Activated CD4-positive, alpha-beta T cell treated with anti-CD3 and anti-CD28 coated beads, Interleukin-2, amount 10 ng/mL, durations not matched to agents 7 days and 5 days (primary cell): Measurements from ENCODE around the gene FTH1. TPM values are rescaled to one million over a fixed set of nuclear protein-coding genes. Genes with fewer than 3 reads are reported as not detected.
A peak's percentile ranks its signal among the peaks of the same experiment; 100 is the strongest.

Source experiments
- CTCF ChIA-PET: fragments of 350-600 bp; sonication (Branson Sonifier 250); formaldehyde crosslinking; loops from one replicate; lab custom pipeline; 2021; ENCODE audit warnings: antibody characterized with exemption; lab: Charles Lee
- POLR2A ChIA-PET: fragments of 350-600 bp; sonication (Branson Sonifier 250); formaldehyde crosslinking; loops from one replicate; lab custom pipeline; 2021; ENCODE audit warnings: antibody characterized with exemption; lab: Charles Lee
- DNase-seq: peaks from one replicate; pipeline ENCODE4 v3.0.0-alpha.2; 2020
- H3K27ac Mint-ChIP-seq: one replicate; pipeline ENCODE4 v1.8.0; 2021; ENCODE audit warnings: mild to moderate bottlenecking, moderate library complexity, mixed read lengths
- H3K27me3 Mint-ChIP-seq: one replicate; pipeline ENCODE4 v1.8.0; 2021; ENCODE audit warnings: mixed read lengths
- H3K36me3 Mint-ChIP-seq: one replicate; pipeline ENCODE4 v1.8.0; 2021; ENCODE audit warnings: low read depth, mixed read lengths
- H3K4me1 Mint-ChIP-seq: one replicate; pipeline ENCODE4 v1.8.0; 2021; ENCODE audit warnings: mixed read lengths
- H3K4me3 Mint-ChIP-seq: one replicate; pipeline ENCODE4 v1.8.0; 2021; ENCODE audit warnings: mild to moderate bottlenecking, moderate library complexity, mixed read lengths
- H3K9me3 Mint-ChIP-seq: one replicate; pipeline ENCODE4 v1.8.0; 2021; ENCODE audit warnings: mixed read lengths
- total RNA-seq, 2 experiments: library from RNA; stranded (reverse); gene quantifications; one replicate each; pipeline ENCODE4 v1.2.3, GENCODE V29; 2021

FTH1 gene
- total RNA-seq, 2 experiments from 2014 or later, result 751 to 840 TPM

DNA sequence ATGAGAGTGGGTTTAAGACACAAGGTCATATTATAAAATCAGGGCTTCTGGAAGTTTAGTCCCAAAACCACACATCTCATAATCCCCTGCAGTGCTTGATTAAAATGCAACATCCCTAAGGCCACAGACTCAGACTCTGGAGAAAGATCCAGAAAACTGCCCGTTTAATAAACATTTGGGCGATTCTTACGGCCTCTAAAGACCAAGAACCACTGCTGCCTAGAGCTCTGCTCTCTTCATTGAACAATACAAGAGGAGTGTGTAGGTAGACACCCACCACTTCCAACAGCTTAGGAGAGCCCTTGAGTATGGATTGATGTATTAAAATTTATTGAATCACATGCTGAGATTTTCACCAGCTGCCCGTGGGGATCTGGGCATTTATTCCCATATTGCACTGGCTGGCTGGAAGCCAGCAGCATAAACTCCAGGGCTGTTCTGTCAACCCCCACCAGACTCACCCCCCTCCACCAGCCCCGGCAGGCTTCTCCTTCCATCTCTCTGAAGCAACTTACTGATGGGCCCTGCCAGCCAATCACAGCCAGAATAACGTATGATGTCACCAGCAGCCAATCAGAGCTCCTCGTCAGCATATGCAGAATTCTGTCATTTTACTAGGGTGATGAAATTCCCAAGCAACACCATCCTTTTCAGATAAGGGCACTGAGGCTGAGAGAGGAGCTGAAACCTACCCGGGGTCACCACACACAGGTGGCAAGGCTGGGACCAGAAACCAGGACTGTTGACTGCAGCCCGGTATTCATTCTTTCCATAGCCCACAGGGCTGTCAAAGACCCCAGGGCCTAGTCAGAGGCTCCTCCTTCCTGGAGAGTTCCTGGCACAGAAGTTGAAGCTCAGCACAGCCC, 18.0 kb downstream of the FTH1 start:
- no peaks in the 10 kb centered on the region for H3K4me1 Mint-ChIP-seq
- no peaks in the 10 kb centered on the region for H3K9me3 Mint-ChIP-seq
- ChIA-PET POLR2A (interaction anchor here (0.6 kb wide), 1 partner anchor 152 kb away, joined by 3 read pairs; no protein-coding TSS in a partner anchor), CTCF (interaction anchor here (0.9 to 1.6 kb wide), 4 partner anchors 11 to 153 kb away, joined by 3 to 9 read pairs (median 4); no protein-coding TSS in a partner anchor)
- H3K36me3 Mint-ChIP-seq, result no peaks in the 10 kb centered on the region
- H3K4me3 Mint-ChIP-seq, result no peak overlapping the region
- H3K27ac Mint-ChIP-seq, result no peak overlapping the region
- H3K27me3 Mint-ChIP-seq, result peaks cover 5% of the 10 kb centered on the region
- DNase-seq, result no peak

DNA sequence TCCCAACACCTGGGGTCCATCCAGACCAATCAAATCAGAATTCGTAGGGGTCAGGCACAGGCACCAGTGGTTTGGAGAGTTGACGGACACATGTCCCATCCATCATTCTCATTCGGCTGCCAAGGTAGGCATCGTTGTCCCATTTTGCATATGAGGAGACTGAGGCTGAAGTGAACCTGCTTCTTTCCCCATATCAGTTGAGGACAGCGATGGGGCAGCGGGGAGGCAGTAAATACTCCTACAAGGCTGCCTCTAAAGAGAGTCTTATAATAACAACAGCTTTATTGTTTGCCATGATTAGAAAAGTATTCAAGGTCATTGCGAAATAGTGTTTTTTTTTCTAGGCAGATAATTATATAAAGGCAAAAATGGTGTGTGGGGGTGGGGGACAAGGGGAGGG, 18.9 kb downstream of the FTH1 start:
- POLR2A ChIA-PET, result no interaction called here
- no peak for DNase-seq
- no peak overlapping the region for H3K27ac Mint-ChIP-seq
- H3K36me3 Mint-ChIP-seq, result no peaks in the 10 kb centered on the region
- peaks cover 6% of the 10 kb centered on the region for H3K27me3 Mint-ChIP-seq
- CTCF ChIA-PET, result interaction anchor here (0.7 to 3.9 kb wide), 20 partner anchors 9 to 215 kb away, joined by 3 to 41 read pairs (median 5); partner anchors contain the start of genes FTH1 and TMEM258
- no peak overlapping the region for H3K4me3 Mint-ChIP-seq
- H3K4me1 Mint-ChIP-seq, result no peaks in the 10 kb centered on the region
- no peaks in the 10 kb centered on the region for H3K9me3 Mint-ChIP-seq

DNA sequence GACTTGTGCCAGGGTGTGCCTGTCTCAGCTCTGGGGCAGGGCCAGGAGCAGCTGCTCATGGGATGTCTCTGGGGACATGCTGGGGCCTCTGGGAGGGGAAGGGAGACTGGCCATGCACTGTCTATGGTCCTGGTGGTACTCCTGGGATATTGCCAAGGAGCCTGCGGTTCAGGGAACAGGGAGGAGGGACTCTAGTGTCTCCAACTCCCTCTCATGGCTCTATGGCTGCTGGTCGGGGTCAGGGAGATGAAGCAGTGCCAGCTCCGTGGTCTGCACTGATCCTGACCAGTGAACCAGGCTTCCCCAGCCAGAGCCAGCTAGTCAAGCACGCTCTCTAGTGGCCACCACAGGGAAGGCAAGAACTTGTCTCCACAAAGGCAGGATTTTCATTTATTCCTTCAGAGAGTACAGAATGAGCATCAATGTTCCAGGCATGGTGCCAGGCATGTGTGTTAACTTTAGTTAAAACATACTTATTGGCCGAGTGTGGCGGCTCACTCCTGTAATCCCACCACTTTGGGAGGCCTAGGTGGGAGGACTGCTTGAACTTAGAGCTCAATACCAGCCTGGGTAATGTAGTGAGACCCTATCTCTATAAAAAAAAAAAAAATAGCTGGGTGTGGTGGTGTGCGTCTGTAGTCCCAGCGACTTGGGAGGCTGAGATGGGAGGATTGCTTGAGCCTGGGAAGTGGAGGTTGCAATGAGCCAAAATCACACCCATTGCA, 19.8 kb downstream of the FTH1 start:
- H3K9me3 Mint-ChIP-seq, result no peaks in the 10 kb centered on the region
- H3K27ac Mint-ChIP-seq, result no peak overlapping the region
- CTCF ChIA-PET, result interaction anchor here (0.5 to 3.9 kb wide), 28 partner anchors 9 to 214 kb away, joined by 3 to 41 read pairs (median 4); partner anchors contain the start of genes FTH1 and TMEM258

DNA sequence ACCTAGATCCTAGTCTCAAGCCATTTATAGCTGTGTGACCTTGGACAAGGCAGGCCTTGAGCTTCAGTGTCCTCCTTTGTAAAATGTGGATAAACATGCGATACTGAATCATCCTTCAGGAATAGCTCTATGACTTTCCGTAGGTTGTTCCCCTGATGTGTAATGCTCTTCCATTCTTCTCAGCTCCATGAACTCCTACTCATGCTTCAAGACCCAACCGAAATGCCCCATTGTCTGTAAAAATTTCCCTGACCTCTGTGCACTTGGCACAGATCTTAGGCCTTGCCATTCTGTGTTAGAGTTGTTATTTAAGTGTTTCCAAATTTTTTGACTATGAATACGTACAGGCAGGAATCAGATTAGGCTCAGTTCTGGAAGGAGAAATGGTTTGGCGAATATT, 20.5 kb downstream of the FTH1 start:
- POLR2A ChIA-PET, result interaction anchor here (0.6 kb wide), 1 partner anchor 118 kb away, joined by 3 read pairs; no protein-coding TSS in a partner anchor
- CTCF ChIA-PET, result interaction anchor here (0.5 to 3.9 kb wide), 19 partner anchors 9 to 1840 kb away, joined by 3 to 41 read pairs (median 5); partner anchors contain the start of genes FTH1 and TMEM258
- H3K9me3 Mint-ChIP-seq, result no peaks in the 10 kb centered on the region
- no peak overlapping the region for H3K4me3 Mint-ChIP-seq
- H3K4me1 Mint-ChIP-seq, result no peaks in the 10 kb centered on the region
- no peaks in the 10 kb centered on the region for H3K36me3 Mint-ChIP-seq
- H3K27ac Mint-ChIP-seq, result no peak overlapping the region
- no peak for DNase-seq
- peaks cover 6% of the 10 kb centered on the region for H3K27me3 Mint-ChIP-seq

More for the DNA sequence above, 19.8 kb downstream of the FTH1 start:
- DNase-seq, result peak; percentile 75
- Mint-ChIP-seq H3K4me3 (no peak overlapping the region), H3K27me3 (peaks cover 6% of the 10 kb centered on the region), H3K4me1 (no peaks in the 10 kb centered on the region), H3K36me3 (no peaks in the 10 kb centered on the region)
- POLR2A ChIA-PET, result no interaction called here

DNA sequence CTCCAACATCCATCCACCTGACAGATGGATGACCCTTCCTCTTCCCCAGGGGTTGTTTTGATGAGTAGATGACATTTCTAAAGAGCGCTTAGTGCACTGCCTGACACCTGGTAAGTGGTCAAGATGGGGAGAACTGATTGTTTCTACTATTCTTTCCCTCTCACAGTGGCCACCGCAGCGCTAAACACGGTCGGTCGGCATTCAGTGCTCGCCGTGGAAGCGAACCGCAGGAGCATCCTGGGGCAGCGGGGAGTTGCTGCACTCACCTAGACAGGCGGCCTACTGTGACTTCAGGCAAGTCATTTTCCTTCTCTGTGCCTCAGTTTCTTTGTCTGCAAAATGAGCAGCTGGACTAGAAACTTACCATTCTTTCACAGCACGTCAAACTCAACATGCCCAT, 22.2 kb downstream of the FTH1 start:
- CTCF ChIA-PET, result interaction anchor here (0.9 to 3.9 kb wide), 5 partner anchors 9 to 163 kb away, joined by 3 to 41 read pairs (median 19); no protein-coding TSS in a partner anchor
- no peaks in the 10 kb centered on the region for H3K36me3 Mint-ChIP-seq
- no peak overlapping the region for H3K4me3 Mint-ChIP-seq
- no peak overlapping the region for H3K27ac Mint-ChIP-seq
- no peak for DNase-seq
- POLR2A ChIA-PET, result no interaction called here
- no peaks in the 10 kb centered on the region for H3K4me1 Mint-ChIP-seq
- no peaks in the 10 kb centered on the region for H3K9me3 Mint-ChIP-seq
- peaks cover 8% of the 10 kb centered on the region for H3K27me3 Mint-ChIP-seq

DNA sequence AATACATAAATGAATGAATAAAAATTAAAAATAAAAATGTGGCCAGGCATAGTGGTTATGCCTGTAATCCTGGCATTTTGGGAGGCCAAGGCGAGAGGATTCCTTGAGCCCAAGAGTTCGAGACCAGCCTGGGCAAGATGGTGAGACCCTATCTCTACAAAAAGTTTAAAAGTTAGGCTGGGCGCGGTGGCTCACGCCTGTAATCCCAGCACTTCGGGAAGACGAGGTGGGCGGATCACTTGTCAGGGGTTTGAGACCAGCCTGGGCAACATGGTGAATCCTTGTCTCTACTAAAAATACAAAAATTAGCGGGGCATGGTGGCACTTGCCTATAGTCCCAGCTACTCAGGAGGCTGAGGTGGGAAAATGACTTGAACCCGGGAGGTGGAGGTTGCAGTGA, 27.0 kb downstream of the FTH1 start:
- H3K27ac Mint-ChIP-seq, result no peak overlapping the region
- no peaks in the 10 kb centered on the region for H3K36me3 Mint-ChIP-seq
- ChIA-PET CTCF (interaction anchor here (0.6 kb wide), 2 partner anchors 19 to 59 kb away, joined by 3 read pairs; no protein-coding TSS in a partner anchor), POLR2A (no interaction called here)
- DNase-seq, result no peak
- H3K4me1 Mint-ChIP-seq, result no peaks in the 10 kb centered on the region
- H3K9me3 Mint-ChIP-seq, result peaks cover 4% of the 10 kb centered on the region
- H3K27me3 Mint-ChIP-seq, result peaks cover 28% of the 10 kb centered on the region
- no peak overlapping the region for H3K4me3 Mint-ChIP-seq

DNA sequence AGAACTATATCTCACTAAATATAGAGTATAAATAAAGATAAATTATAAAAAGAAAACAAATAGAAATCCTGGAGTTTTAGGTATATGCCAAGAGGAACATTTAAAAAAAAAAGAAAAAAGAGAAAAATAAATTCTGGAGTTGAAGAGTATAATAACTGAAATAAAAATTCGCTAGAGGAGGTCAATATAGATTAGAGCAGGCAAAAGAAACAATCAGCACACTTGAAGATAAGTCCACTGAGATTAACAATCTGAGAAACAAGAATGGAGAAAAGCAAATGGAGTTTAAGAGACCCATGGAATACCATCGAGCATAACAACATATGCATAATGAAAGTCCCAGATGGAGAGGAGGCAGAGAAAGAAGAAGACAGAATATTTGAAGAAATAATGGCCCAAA, 31.6 kb downstream of the FTH1 start:
- ChIA-PET CTCF (interaction anchor here (1.0 to 2.4 kb wide), 5 partner anchors 12 to 146 kb away, joined by 3 to 7 read pairs (median 4); partner anchors contain the start of gene BEST1), POLR2A (no interaction called here)
- H3K4me3 Mint-ChIP-seq, result no peak overlapping the region

DNA sequence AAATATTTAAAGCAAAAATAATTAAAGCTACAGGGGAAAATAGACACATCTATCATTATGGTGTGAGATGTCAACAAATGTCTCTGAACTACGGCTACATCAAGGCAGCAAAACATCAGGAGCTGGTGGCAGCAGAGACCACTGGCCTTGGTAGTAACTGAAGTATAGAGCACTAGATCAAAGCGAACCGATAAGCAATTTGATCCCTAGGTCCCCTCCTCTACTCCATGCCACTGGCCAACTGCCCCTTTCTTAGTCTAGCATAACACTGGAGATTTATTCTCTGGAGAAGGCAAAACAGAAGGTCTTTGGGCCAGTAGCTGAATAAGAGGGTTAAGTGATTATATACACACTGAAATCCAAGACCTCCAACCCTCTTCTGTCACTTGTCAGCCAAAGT, 36.5 kb downstream of the FTH1 start:
- Mint-ChIP-seq H3K4me1 (no peaks in the 10 kb centered on the region), H3K36me3 (no peaks in the 10 kb centered on the region), H3K27me3 (peaks cover 22% of the 10 kb centered on the region), H3K27ac (no peak overlapping the region), H3K9me3 (peaks cover 1% of the 10 kb centered on the region), H3K4me3 (no peak overlapping the region)
- ChIA-PET POLR2A (no interaction called here), CTCF (interaction anchor here (0.7 to 0.8 kb wide), 2 partner anchors 17 to 32 kb away, joined by 3 read pairs; no protein-coding TSS in a partner anchor)
- DNase-seq, result no peak

More for the DNA sequence above, 31.6 kb downstream of the FTH1 start:
- Mint-ChIP-seq H3K9me3 (peaks cover 4% of the 10 kb centered on the region), H3K36me3 (no peaks in the 10 kb centered on the region), H3K27me3 (peaks cover 41% of the 10 kb centered on the region), H3K27ac (no peak overlapping the region), H3K4me1 (no peaks in the 10 kb centered on the region)
- no peak for DNase-seq

DNA sequence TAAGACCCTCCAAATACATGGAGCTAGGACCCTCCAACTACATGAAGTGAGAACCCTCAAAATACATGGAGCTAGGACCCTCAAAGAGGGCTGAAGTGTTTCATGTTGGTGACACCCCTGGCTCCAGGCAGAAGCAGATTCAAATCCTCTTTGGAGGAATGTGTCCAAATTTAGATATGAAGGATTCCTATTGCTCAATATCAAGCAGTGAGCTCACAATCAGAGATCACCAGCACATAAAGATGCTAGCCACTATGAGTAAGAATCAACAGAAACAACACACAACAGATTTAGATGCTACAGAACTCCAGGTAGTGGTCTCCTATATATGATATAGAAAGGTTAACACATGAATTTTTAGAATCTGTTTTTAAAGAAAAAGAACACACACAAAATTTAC, 38.8 kb downstream of the FTH1 start:
- Mint-ChIP-seq H3K4me3 (no peak overlapping the region), H3K9me3 (no peaks in the 10 kb centered on the region), H3K4me1 (no peaks in the 10 kb centered on the region), H3K27me3 (peaks cover 14% of the 10 kb centered on the region), H3K36me3 (no peaks in the 10 kb centered on the region), H3K27ac (no peak overlapping the region)
- POLR2A ChIA-PET, result no interaction called here
- CTCF ChIA-PET, result interaction anchor here (0.8 to 0.9 kb wide), 2 partner anchors 9 to 153 kb away, joined by 3 to 5 read pairs; no protein-coding TSS in a partner anchor
- no peak for DNase-seq

DNA sequence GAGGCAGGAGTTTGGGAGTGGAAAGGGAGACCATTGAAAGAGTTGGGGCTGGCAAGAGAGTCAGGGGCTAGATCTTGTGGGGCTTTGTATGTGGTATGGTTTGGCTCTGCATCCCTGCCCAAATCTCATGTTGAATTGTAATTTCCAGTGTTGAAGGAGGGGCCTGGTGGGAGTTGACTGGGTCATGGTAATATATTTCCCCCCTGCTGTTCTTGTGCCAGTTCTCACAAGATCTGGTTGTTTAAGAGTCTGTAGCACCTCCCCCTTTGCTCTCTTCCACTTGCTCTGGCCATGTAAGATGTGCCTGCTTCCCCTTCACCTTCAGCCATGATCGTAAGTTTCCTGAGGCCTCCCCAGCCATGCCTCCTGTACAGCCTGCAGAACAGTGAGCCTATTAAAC, 39.9 kb downstream of the FTH1 start:
- H3K4me3 Mint-ChIP-seq, result no peak overlapping the region
- POLR2A ChIA-PET, result no interaction called here
- no peaks in the 10 kb centered on the region for H3K36me3 Mint-ChIP-seq
- H3K27me3 Mint-ChIP-seq, result peaks cover 9% of the 10 kb centered on the region
- CTCF ChIA-PET, result no interaction called here
- no peak for DNase-seq
- H3K27ac Mint-ChIP-seq, result no peak overlapping the region
- H3K4me1 Mint-ChIP-seq, result no peaks in the 10 kb centered on the region
- H3K9me3 Mint-ChIP-seq, result no peaks in the 10 kb centered on the region

DNA sequence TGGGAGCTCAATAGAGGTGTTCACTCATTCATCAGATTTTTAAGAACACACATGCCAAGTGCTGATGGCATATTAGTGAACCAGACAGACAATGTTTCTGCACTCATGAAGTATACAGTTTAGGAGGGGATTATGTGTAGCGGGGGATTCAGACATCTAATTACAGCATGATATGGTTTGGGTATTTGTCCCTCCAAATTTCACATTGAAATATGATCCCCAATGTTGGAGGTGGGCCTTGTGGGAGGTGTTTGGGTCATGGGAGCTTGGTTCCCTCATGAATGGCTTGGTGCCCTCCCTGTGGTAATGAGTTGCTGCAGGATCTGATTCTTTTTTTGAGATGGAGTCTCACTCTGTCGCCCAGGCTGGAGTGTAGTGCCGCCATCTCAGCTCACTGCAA, 41.2 kb downstream of the FTH1 start:
- ChIA-PET POLR2A (no interaction called here), CTCF (interaction anchor here (1.4 kb wide), 1 partner anchor 11 kb away, joined by 3 read pairs; no protein-coding TSS in a partner anchor)
- no peaks in the 10 kb centered on the region for H3K4me1 Mint-ChIP-seq
- H3K36me3 Mint-ChIP-seq, result no peaks in the 10 kb centered on the region
- H3K4me3 Mint-ChIP-seq, result no peak overlapping the region
- no peak for DNase-seq
- peaks cover 6% of the 10 kb centered on the region for H3K27me3 Mint-ChIP-seq
- H3K9me3 Mint-ChIP-seq, result no peaks in the 10 kb centered on the region
- no peak overlapping the region for H3K27ac Mint-ChIP-seq

DNA sequence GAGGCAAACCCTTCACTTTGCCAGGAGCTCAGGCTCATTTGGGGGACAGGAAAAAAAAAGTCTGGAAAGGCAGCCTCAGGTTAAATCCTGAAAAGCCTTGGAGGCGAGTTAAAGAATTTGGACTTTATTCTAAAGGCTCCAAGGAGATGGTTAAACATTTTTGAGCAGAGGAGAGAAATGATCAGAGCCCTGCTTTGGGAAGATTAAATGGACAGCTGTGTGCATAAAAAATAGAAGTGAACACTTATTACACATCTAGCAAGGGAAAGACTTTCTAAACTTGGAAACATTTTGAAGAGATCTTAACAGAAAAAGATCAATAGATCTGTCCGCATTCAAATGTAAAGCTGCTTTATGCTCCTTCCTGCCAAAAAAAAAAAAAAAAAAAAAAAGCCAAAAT, 41.7 kb downstream of the FTH1 start:
- Mint-ChIP-seq H3K4me3 (no peak overlapping the region), H3K27me3 (peaks cover 3% of the 10 kb centered on the region), H3K4me1 (no peaks in the 10 kb centered on the region), H3K36me3 (no peaks in the 10 kb centered on the region), H3K9me3 (no peaks in the 10 kb centered on the region), H3K27ac (no peak overlapping the region)
- DNase-seq, result no peak
- ChIA-PET CTCF (interaction anchor here (1.4 kb wide), 1 partner anchor 11 kb away, joined by 3 read pairs; no protein-coding TSS in a partner anchor), POLR2A (no interaction called here)
